Erythroblast (primary cell): ENCODE results near the gene SYT1.

Source experiments
- GATA1 ChIP-seq: IDR thresholded peaks from 2 replicates; pipeline ENCODE4 v1.6.1; 2011; ENCODE audit warnings: low read depth, mild to moderate bottlenecking, control low read depth, low read length, moderate library complexity
- POLR2A ChIP-seq: IDR thresholded peaks from 2 replicates; pipeline ENCODE4 v1.6.1; 2011; ENCODE audit warnings: mild to moderate bottlenecking, low read length

DNA sequence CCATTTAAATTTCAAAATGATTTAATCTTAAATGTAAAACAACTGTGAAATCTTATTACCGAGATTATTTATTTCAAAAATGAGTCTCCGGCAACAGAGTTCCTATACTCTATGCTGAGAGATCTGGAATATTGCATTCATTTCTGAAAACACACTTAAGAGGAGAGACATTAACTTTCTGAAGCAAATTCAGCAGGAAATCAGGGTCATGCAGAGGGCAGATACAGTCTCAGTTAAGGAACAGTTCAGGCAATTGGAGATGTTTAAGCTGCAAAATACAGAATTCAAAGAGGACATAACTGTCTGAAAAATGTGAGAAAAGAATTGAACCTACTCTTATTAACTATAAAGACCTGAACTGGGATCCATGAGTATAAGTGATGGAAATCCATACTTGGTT is 505.4 kb downstream of the SYT1 start:
- TF ChIP-seq POLR2A (no peak), GATA1 (no peak)
